ENCODE data around the gene PITPNM3. TPM values are rescaled to one million over a fixed set of nuclear protein-coding genes. Genes with fewer than 3 reads are reported as not detected.
A peak's percentile ranks its signal among the peaks of the same experiment; 100 is the strongest.

PITPNM3 gene
- 10 to 100 TPM; 11.3 to 18.2 TPM for total RNA-seq

- intact Hi-C loops (cut with DNase I), result no loop called here
These were observed at the start of gene PITPNM3 for GRCh38 chr17:6556121-6557039. Gene PITPNM3, minus strand, starts transcription at chr17:6556555. Its CDS starts 149 bp downstream, at chr17:6556406.

GRCh38 chr17:6605142-6605541 is 48.8 kb upstream of the PITPNM3 start:
- TF ChIP-seq, protein P1, sequence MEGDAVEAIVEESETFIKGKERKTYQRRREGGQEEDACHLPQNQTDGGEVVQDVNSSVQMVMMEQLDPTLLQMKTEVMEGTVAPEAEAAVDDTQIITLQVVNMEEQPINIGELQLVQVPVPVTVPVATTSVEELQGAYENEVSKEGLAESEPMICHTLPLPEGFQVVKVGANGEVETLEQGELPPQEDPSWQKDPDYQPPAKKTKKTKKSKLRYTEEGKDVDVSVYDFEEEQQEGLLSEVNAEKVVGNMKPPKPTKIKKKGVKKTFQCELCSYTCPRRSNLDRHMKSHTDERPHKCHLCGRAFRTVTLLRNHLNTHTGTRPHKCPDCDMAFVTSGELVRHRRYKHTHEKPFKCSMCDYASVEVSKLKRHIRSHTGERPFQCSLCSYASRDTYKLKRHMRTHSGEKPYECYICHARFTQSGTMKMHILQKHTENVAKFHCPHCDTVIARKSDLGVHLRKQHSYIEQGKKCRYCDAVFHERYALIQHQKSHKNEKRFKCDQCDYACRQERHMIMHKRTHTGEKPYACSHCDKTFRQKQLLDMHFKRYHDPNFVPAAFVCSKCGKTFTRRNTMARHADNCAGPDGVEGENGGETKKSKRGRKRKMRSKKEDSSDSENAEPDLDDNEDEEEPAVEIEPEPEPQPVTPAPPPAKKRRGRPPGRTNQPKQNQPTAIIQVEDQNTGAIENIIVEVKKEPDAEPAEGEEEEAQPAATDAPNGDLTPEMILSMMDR (IDR thresholded peaks at IDR 0.05), result no peak
- Histone ChIP-seq H3K9me3 (no peaks in the 10 kb centered on the region), H3K9ac (ENCODE audit: low read depth in 2 of 2, low read length in 2 of 2) (no peak overlapping the region), H3K27ac (no peak overlapping the region), H3K4me1 (no peaks in the 10 kb centered on the region), H3K4me3 (no peak overlapping the region), H3K36me3 (no peaks in the 10 kb centered on the region), H3K27me3 (no peaks in the 10 kb centered on the region)
- DNase-seq, result no peak
- intact Hi-C loops (cut with DNase I), result no loop called here

More at GRCh38 chr17:6556121-6557039, at the start of gene PITPNM3:
- TF ChIP-seq, protein P1 (IDR thresholded peaks at IDR 0.05), result no peak
- no peaks in the 10 kb centered on the region for H3K9me3 ChIP-seq
- peak within 1 kb of the TSS; percentile 78 to 91 for H3K9ac ChIP-seq (ENCODE audit: low read depth in 2 of 2, low read length in 2 of 2)
- H3K27me3 ChIP-seq, result peaks cover 4% of the 10 kb centered on the region
- no peaks in the 10 kb centered on the region for H3K36me3 ChIP-seq
- DNase-seq, result peak; percentile 42
- H3K4me3 ChIP-seq, result peak within 1 kb of the TSS; percentile 61
- peak within 1 kb of the TSS; percentile 51 for H3K27ac ChIP-seq
- H3K4me1 ChIP-seq, result peaks cover 9% of the 10 kb centered on the region

- TF ChIP-seq, protein P1 (IDR thresholded peaks at IDR 0.05), result no peak
- H3K36me3 ChIP-seq, result no peaks in the 10 kb centered on the region
These were observed 47.5 kb upstream of the PITPNM3 start for GRCh38 chr17:6603744-6604325.

DNA sequence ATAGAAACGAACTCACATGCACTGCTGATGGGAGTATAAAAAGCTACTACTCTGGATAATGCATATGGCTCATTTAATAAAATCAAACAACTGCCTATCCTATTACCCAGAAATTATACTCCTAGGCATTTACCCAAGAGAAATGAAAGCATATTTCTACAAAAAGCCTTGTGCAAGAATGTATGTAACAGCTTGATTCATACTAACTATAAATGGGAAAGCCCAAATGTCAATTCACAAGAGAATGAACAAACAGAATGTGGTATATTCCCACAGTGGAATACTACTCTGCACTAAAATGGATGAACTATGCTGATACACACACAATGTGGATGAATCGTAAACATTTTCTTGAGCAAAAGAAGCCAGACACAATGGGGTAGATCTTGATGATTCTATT is 45.8 kb upstream of the PITPNM3 start:
- TF ChIP-seq, protein P1 (IDR thresholded peaks at IDR 0.05), result no peak
- DNase-seq, result no peak
- peaks cover 6% of the 10 kb centered on the region for H3K4me1 ChIP-seq
- no peaks in the 10 kb centered on the region for H3K27me3 ChIP-seq
- H3K27ac ChIP-seq, result no peak overlapping the region
- H3K9ac ChIP-seq (ENCODE audit: low read depth in 2 of 2, low read length in 2 of 2), result no peak overlapping the region
- no peaks in the 10 kb centered on the region for H3K36me3 ChIP-seq
- no peak overlapping the region for H3K4me3 ChIP-seq
- H3K9me3 ChIP-seq, result no peaks in the 10 kb centered on the region
- intact Hi-C loops (cut with DNase I), result no loop called here

More at GRCh38 chr17:6603744-6604325, 47.5 kb upstream of the PITPNM3 start:
- H3K9ac ChIP-seq (ENCODE audit: low read depth in 2 of 2, low read length in 2 of 2), result no peak overlapping the region
- no peak overlapping the region for H3K27ac ChIP-seq
- no peaks in the 10 kb centered on the region for H3K9me3 ChIP-seq
- no peaks in the 10 kb centered on the region for H3K27me3 ChIP-seq
- intact Hi-C loops (cut with DNase I), result no loop called here
- no peak for DNase-seq
- H3K4me1 ChIP-seq, result no peaks in the 10 kb centered on the region
- H3K4me3 ChIP-seq, result no peak overlapping the region

DNA sequence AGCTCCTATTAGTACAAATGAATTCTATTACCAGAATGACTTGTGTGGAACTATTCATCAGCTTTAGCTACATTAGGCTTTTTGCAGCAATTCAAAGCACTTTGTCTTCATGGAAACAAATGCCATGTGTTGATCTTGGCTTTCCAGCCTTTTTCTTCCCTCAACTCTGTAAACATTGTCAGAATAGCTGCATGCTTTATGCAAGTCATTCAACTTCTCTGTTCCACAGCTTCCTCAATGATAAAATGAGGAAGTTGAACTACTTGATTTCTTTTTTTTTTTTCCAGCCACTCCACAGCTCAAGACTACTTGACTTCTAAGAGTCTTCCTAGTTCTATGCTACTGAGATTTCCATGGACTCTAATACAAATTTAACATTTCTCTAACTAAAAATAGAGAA is 43.0 kb upstream of the PITPNM3 start:
- Histone ChIP-seq H3K36me3 (no peaks in the 10 kb centered on the region), H3K9me3 (no peaks in the 10 kb centered on the region), H3K27me3 (no peaks in the 10 kb centered on the region), H3K27ac (peak overlapping the region; percentile 10), H3K4me3 (no peak overlapping the region), H3K4me1 (peaks cover 6% of the 10 kb centered on the region), H3K9ac (ENCODE audit: low read depth in 2 of 2, low read length in 2 of 2) (peak overlapping the region in 1 of 2 donors; percentile 21)
- TF ChIP-seq, protein P1 (IDR thresholded peaks at IDR 0.05), result no peak
- intact Hi-C loops (cut with DNase I), result no loop called here
- no peak for DNase-seq

Data from colonic mucosa (tissue), 4 donors.